Right cardiac atrium (tissue), 5 donors: Measurements from ENCODE around the gene GFRA3. TPM values are rescaled to one million over a fixed set of nuclear protein-coding genes. Genes with fewer than 3 reads are reported as not detected.
"Not testable (repeated sequence)": the region's sequence is repeated elsewhere in the genome, so short reads cannot be mapped to it uniquely, and the experiment has no call there.

ENCODE experiments used
- ATAC-seq, 2 donors: fragments of 200-7000 bp; cut with Tn5 transposase; one replicate each; pipeline versions ENCODE4 v1.8.0 to v1.9.1; 2020; ENCODE audit warnings: moderate library complexity in 2 of 2, mild to moderate bottlenecking in 1 of 2
- DNase-seq, 3 donors: peaks; one replicate each; pipeline ENCODE4 v3.0.0-alpha.2; 2020
- H3K27ac ChIP-seq: one replicate; pipeline ENCODE4 v1.5.1; 2013; ENCODE audit warnings: mild to moderate bottlenecking, low read length, control low read depth, moderate library complexity
- H3K27me3 ChIP-seq: one replicate; pipeline ENCODE4 v1.6.1; 2013; ENCODE audit not compliant: control insufficient read depth, insufficient read depth
- H3K4me1 ChIP-seq: one replicate; pipeline ENCODE4 v1.6.1; 2013; ENCODE audit warnings: low read length; ENCODE audit not compliant: control insufficient read depth, insufficient read depth
- H3K4me3 ChIP-seq: one replicate; pipeline ENCODE4 v1.5.1; 2013; ENCODE audit warnings: low read length, control low read depth
- H3K9me3 ChIP-seq: one replicate; pipeline ENCODE4 v1.6.1; 2013; ENCODE audit warnings: low read length; ENCODE audit not compliant: control insufficient read depth
- WGBS: extraction: QIAGEN DNeasy Blood & Tissue Kit; methylation state at CpG from one replicate; pipeline ENCODE4 v1.1.7; 2013; 5-methylcytosine and 5-hydroxymethylcytosine counted together
- intact Hi-C, 4 donors: fragments of 100-400 bp; cut with DNase I; formaldehyde crosslinking; loops; one replicate each; pipeline versions ENCODE4 v1.11.0 to v1.14.0; 2022 to 2023
- long read RNA-seq, 4 donors: library from polyadenylated mRNA; unstranded; transcript quantifications; one replicate each; pipeline ENCODE4 v2.0.0, GENCODE V29; 2020 to 2021
- polyA plus RNA-seq: library from polyadenylated mRNA; stranded (reverse); fragments of 200-250 nt; gene quantifications from one replicate; pipeline ENCODE4 v1.2.3, GENCODE V29; 2013
- total RNA-seq, 4 donors: library from RNA; stranded (reverse); fragmentation: NEBNext Ultra II Directional; extraction: Animal tissue kit (Norgen Biotek cat#: 25700); gene quantifications; one replicate each; pipeline ENCODE4 v1.2.1, GENCODE V29; 2021
- donor health status: healthy with polysubstance abuse.
- donor health status: DM: no; HTN: yes; CAD: no.
- donor health status: DM: no; HTN: no; CAD: no.
- donor health status: DM: no; HTN: yes; CAD: no; lungs with severe emphysema.
- donor health status: DM: yes; HTN: yes; CAD: no.

The GFRA3 gene, protein sequence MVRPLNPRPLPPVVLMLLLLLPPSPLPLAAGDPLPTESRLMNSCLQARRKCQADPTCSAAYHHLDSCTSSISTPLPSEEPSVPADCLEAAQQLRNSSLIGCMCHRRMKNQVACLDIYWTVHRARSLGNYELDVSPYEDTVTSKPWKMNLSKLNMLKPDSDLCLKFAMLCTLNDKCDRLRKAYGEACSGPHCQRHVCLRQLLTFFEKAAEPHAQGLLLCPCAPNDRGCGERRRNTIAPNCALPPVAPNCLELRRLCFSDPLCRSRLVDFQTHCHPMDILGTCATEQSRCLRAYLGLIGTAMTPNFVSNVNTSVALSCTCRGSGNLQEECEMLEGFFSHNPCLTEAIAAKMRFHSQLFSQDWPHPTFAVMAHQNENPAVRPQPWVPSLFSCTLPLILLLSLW
- total RNA-seq, result 1 to 10 TPM; 1.0 to 1.9 (median 1.5) TPM
- polyA plus RNA-seq, result 2.5 TPM
- long read RNA-seq, donor 1, partial matches to known transcripts, result 0 of 5 reads
- long read RNA-seq, donor 1, other reads (novel, unspliced or antisense), result 0 of 5 reads
- long read RNA-seq, donor 2, transcript GFRA3-201 (8 exons, 2,039 nt), result major isoform, 6 of 6 reads
- long read RNA-seq, donor 2, partial matches to known transcripts, result 0 of 6 reads
- long read RNA-seq, donor 2, other reads (novel, unspliced or antisense), result 0 of 6 reads
- long read RNA-seq, donor 3, partial matches to known transcripts, result 1 of 2 reads
- long read RNA-seq, donor 3, other reads (novel, unspliced or antisense), result 0 of 2 reads
- long read RNA-seq, donor 4, transcript GFRA3-201 (8 exons, 2,039 nt), result major isoform, 6 of 7 reads
- long read RNA-seq, donor 4, partial matches to known transcripts, result 1 of 7 reads
- long read RNA-seq, donor 4, other reads (novel, unspliced or antisense), result 0 of 7 reads

- intact Hi-C loops, result loop anchor here in 1 of 4 donors (10.0 kb wide), 1 partner anchor 50 kb away; no protein-coding TSS in a partner anchor
- DNase-seq, result peak in 2 of 3 donors; percentile 49 to 50
- H3K27ac ChIP-seq, result no peak within 1 kb of the TSS
Measured at GRCh38 chr5:138274189-138274853, at the start of gene GFRA3. GFRA3 (minus strand) TSS chr5:138274621; CDS start chr5:138274424, 197 bp downstream.

GRCh38 chr5:138318211-138318610, 43.8 kb upstream of the GFRA3 start:
- ATAC-seq, H3K27me3 ChIP-seq, intact Hi-C loops, H3K9me3 ChIP-seq, H3K4me3 ChIP-seq, DNase-seq, H3K4me1 ChIP-seq, H3K27ac ChIP-seq: not testable (repeated sequence)
- WGBS, result 97% methylated on average over 4 of the region's 4 CpGs

More at GRCh38 chr5:138274189-138274853, at the start of gene GFRA3:
- H3K4me1 ChIP-seq, result peaks cover 2% of the 10 kb centered on the region
- H3K27me3 ChIP-seq, result no peaks in the 10 kb centered on the region
- no peaks in the 10 kb centered on the region for H3K9me3 ChIP-seq
- WGBS, result 3% methylated on average over 62 of the region's 62 CpGs
- ATAC-seq, result peak; percentile 33 to 63
- H3K4me3 ChIP-seq, result peak within 1 kb of the TSS; percentile 55

DNA sequence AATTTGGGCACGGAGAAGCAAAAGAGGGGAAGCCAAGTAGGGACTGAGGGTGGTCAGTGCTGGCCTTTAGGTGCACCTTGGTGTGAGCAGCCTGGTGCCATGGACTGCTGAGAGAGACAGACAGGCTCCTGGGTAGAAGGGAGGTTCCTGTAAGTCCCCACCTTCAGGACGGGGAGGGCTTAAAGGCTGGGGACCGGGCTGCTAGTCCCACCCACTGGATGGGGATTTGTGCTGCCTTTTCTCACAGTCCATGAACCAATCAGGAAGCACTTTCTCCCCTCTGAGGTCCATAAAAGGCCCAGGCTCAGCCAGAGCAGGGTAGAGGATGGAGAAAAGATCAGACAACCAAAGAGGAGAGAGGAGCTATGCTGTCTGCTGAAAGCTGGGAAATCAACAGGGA, 41.9 kb upstream of the GFRA3 start:
- DNase-seq (no peak), ATAC-seq (no peak)
- WGBS, result 89% methylated on average over 3 of the region's 3 CpGs
- intact Hi-C loops, result no loop called here
- Histone ChIP-seq H3K4me3 (no peak overlapping the region), H3K27ac (no peak overlapping the region), H3K4me1 (no peaks in the 10 kb centered on the region), H3K27me3 (no peaks in the 10 kb centered on the region), H3K9me3 (no peaks in the 10 kb centered on the region)

DNA sequence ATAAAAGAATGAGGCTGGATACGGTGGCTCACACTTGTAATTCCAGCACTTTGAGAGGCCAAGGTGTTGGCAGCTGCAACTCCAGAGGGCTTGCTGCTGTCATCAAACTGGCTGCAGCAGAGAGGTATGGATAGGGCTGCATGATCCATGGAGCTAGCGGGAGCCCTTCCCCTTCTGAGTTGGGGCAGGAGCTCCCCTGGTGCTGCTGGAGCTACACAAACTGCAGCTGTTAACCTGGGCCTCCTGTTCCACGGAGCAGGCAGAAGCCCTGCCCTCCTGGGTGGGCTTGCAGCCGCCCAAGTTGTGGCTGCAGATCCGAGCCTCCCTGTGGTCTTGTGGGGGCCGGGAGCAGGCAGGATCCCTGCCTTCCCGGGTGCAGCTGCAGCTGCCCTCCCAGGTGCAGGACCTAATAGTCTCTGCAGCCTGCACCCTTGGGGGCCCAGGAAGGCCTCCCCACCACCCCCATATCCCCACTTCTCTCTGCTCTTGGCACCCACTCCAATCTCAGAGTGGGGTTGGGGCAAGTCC, 41.4 kb upstream of the GFRA3 start:
- Histone ChIP-seq H3K27me3 (no peaks in the 10 kb centered on the region), H3K4me3 (no peak overlapping the region), H3K9me3 (no peaks in the 10 kb centered on the region), H3K4me1 (no peaks in the 10 kb centered on the region), H3K27ac (no peak overlapping the region)
- no peak for ATAC-seq
- DNase-seq, result no peak
- 90% methylated on average over 7 of the region's 7 CpGs for WGBS
- intact Hi-C loops, result no loop called here

GRCh38 chr5:138305797-138306196, 31.4 kb upstream of the GFRA3 start:
- ATAC-seq (peak; percentile 52 to 74), DNase-seq (peak; percentile 60 to 86 (median 78))
- WGBS, result 33% methylated on average over 1 of the region's 1 CpG
- Histone ChIP-seq H3K4me1 (no peaks in the 10 kb centered on the region), H3K9me3 (no peaks in the 10 kb centered on the region), H3K27ac (peak overlapping the region; percentile 64), H3K27me3 (no peaks in the 10 kb centered on the region), H3K4me3 (no peak overlapping the region)
- intact Hi-C loops, result no loop called here

DNA sequence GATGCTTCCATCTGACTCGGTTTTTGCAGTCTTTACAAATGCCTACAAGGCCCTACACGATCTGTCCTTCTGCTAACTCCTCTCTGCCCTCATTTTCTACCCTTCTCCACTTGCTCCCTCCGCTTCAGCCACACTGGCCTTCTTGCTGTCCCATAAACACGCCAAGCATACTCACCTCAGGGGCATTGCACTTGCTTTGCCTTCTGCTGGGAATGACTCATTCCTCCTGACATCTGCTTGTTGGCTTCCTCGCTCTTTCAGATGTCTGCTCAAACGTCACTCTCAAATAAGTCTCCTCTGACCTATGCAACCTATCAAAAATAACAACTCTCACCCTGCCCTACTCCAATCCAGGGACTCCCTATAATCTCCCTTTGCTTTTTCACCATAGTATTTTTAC, 29.0 kb upstream of the GFRA3 start:
- ATAC-seq (no peak), DNase-seq (no peak)
- no peaks in the 10 kb centered on the region for H3K4me1 ChIP-seq
- WGBS, result 90% methylated on average over 6 of the region's 6 CpGs
- intact Hi-C loops, result no loop called here
- no peak overlapping the region for H3K4me3 ChIP-seq
- H3K27me3 ChIP-seq, result no peaks in the 10 kb centered on the region
- no peaks in the 10 kb centered on the region for H3K9me3 ChIP-seq
- no peak overlapping the region for H3K27ac ChIP-seq

GRCh38 chr5:138289296-138289695, 14.9 kb upstream of the GFRA3 start:
- DNase-seq, result no peak
- H3K9me3 ChIP-seq, result no peaks in the 10 kb centered on the region
- 90% methylated on average over 3 of the region's 3 CpGs for WGBS
- H3K27me3 ChIP-seq, result no peaks in the 10 kb centered on the region
- H3K4me3 ChIP-seq, result no peak overlapping the region
- no peak overlapping the region for H3K27ac ChIP-seq
- no peaks in the 10 kb centered on the region for H3K4me1 ChIP-seq
- ATAC-seq, result no peak
- intact Hi-C loops, result no loop called here

DNA sequence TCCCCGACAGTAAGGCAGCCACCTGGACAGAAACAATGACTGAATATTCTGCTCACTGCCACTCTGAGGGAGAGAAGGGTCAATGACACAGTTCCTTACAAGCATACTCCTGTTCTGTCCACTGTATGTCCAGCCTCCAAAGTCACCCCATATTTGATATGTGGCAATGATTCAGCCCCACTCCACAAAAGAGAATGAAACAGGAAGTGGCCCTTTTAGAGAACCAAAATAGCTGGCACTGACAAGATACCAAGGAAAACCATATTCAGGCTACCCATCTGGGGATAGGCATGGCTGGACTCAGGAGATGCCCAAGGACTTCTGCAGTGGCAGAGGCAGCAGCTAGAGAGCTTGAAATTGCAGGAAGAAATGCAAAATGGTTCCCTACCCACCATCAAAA, 12.8 kb upstream of the GFRA3 start:
- Histone ChIP-seq H3K4me1 (no peaks in the 10 kb centered on the region), H3K27me3 (no peaks in the 10 kb centered on the region), H3K4me3 (no peak overlapping the region), H3K9me3 (no peaks in the 10 kb centered on the region), H3K27ac (no peak overlapping the region)
- ATAC-seq (no peak), DNase-seq (no peak)
- intact Hi-C loops, result no loop called here
- 96% methylated on average over 1 of the region's 1 CpG for WGBS

- 67% methylated on average over 7 of the region's 7 CpGs for WGBS
- H3K9me3 ChIP-seq, result no peaks in the 10 kb centered on the region
- no peaks in the 10 kb centered on the region for H3K27me3 ChIP-seq
- H3K27ac ChIP-seq, result no peak overlapping the region
- no peaks in the 10 kb centered on the region for H3K4me1 ChIP-seq
- DNase-seq (peak; percentile 38 to 59 (median 59)), ATAC-seq (peak; percentile 86 to 88)
- intact Hi-C loops, result loop anchor here in 3 of 4 donors (5.0 kb wide), 1 partner anchor 61 kb away; no protein-coding TSS in a partner anchor
- no peak overlapping the region for H3K4me3 ChIP-seq
Measured at GRCh38 chr5:138282920-138283742, 8.7 kb upstream of the GFRA3 start.

GRCh38 chr5:138280915-138281314, 6.5 kb upstream of the GFRA3 start:
- intact Hi-C loops, result loop anchor here in 3 of 4 donors (5.0 kb wide), 1 partner anchor 59 kb away; no protein-coding TSS in a partner anchor
- DNase-seq, result no peak

More at GRCh38 chr5:138280915-138281314, 6.5 kb upstream of the GFRA3 start:
- H3K4me3 ChIP-seq, result no peak overlapping the region
- H3K4me1 ChIP-seq, result no peaks in the 10 kb centered on the region
- H3K27me3 ChIP-seq, result no peaks in the 10 kb centered on the region
- no peak for ATAC-seq
- no peaks in the 10 kb centered on the region for H3K9me3 ChIP-seq
- no peak overlapping the region for H3K27ac ChIP-seq
